Measurements from ENCODE around the gene EML1. TPM values are rescaled to one million over a fixed set of nuclear protein-coding genes. Genes with fewer than 3 reads are reported as not detected.

Gene EML1
- total and polyA plus RNA-seq, 7 experiments from 2014 or later: not detected

- no peaks in the 10 kb centered on the region for H3K27me3 ChIP-seq (ENCODE audit: control insufficient read depth in 2 of 2, insufficient read depth in 2 of 2, low read length in 2 of 2)
- ATAC-seq: no peak
- Mint-ChIP-seq H3K27ac (no peak overlapping the region), H3K4me3 (no peak overlapping the region), H3K27me3 (peaks cover 39 to 55% (median 42%) of the 10 kb centered on the region in 5 donors), H3K36me3 (peaks cover 0 to 2% (median 0%) of the 10 kb centered on the region in 5 donors), H3K9me3 (peaks cover 0 to 15% (median 4%) of the 10 kb centered on the region in 11 donors), H3K4me1 (no peaks in the 10 kb centered on the region)
- intact Hi-C loops (cut with micrococcal nuclease): no loop called here
- no peaks in the 10 kb centered on the region for H3K36me3 ChIP-seq (ENCODE audit: control insufficient read depth in 2 of 3, insufficient read depth in 3 of 3, low read length in 3 of 3)
- no peak overlapping the region for H3K4me3 ChIP-seq (ENCODE audit: low read length)
- no peaks in the 10 kb centered on the region for H3K4me1 ChIP-seq (ENCODE audit: control insufficient read depth in 2 of 2, insufficient read depth in 2 of 2, low read length in 2 of 2)
- CTCF ChIA-PET: interaction anchor here (0.6 kb wide), 1 partner anchor 397 kb away, joined by 3 read pairs; no protein-coding TSS in a partner anchor
- H3K9me3 ChIP-seq (ENCODE audit: control insufficient read depth in 2 of 3, low read length in 3 of 3): no peaks in the 10 kb centered on the region
- no peak for DNase-seq
- no peak overlapping the region for H3K27ac ChIP-seq (ENCODE audit: low read depth, low read length)
- POLR2A ChIA-PET: no interaction called here
These were observed 48.9 kb downstream of the EML1 start for GRCh38 chr14:99842141-99842540.

DNA sequence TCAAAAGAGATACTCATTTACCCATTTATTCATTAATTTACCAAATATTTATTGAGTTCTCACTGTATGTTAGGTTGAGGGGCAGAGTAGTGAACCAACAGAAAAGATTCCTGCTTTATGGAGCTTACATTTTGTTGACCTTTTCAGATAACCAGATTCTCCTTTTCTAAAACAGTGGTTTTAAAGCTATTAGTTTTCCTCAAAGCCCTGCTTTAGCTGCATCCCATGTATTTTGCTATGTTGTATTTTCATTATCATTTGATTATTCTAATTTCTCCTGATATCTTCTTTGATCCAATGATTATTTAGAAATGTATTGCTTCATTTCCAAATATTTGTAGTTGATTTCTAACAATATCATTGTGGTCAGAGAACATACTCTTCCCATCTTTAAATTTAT is 53.6 kb downstream of the EML1 start:
- DNase-seq: no peak
- intact Hi-C loops (cut with micrococcal nuclease): no loop called here
- CTCF ChIA-PET: no interaction called here
- POLR2A ChIA-PET: no interaction called here
- Mint-ChIP-seq H3K36me3 (peaks cover 0 to 4% (median 0%) of the 10 kb centered on the region in 5 donors), H3K4me3 (no peak overlapping the region), H3K9me3 (peaks cover 0 to 30% (median 13%) of the 10 kb centered on the region in 11 donors), H3K27me3 (peaks cover 24 to 50% (median 43%) of the 10 kb centered on the region in 5 donors), H3K4me1 (no peaks in the 10 kb centered on the region), H3K27ac (no peak overlapping the region)
- Histone ChIP-seq H3K4me3 (ENCODE audit: low read length) (no peak overlapping the region), H3K27ac (ENCODE audit: low read depth, low read length) (no peak overlapping the region), H3K36me3 (ENCODE audit: control insufficient read depth in 2 of 3, insufficient read depth in 3 of 3, low read length in 3 of 3) (no peaks in the 10 kb centered on the region), H3K4me1 (ENCODE audit: control insufficient read depth in 2 of 2, insufficient read depth in 2 of 2, low read length in 2 of 2) (no peaks in the 10 kb centered on the region), H3K27me3 (ENCODE audit: control insufficient read depth in 2 of 2, insufficient read depth in 2 of 2, low read length in 2 of 2) (no peaks in the 10 kb centered on the region), H3K9me3 (ENCODE audit: control insufficient read depth in 2 of 3, low read length in 3 of 3) (no peaks in the 10 kb centered on the region)
- ATAC-seq: no peak

GRCh38 chr14:99850709-99851108 is 57.5 kb downstream of the EML1 start:
- Mint-ChIP-seq H3K9me3 (peaks cover 0 to 26% (median 13%) of the 10 kb centered on the region in 11 donors), H3K36me3 (peaks cover 0 to 4% (median 0%) of the 10 kb centered on the region in 5 donors), H3K4me3 (no peak overlapping the region), H3K4me1 (no peaks in the 10 kb centered on the region), H3K27ac (no peak overlapping the region), H3K27me3 (peaks cover 23 to 47% (median 32%) of the 10 kb centered on the region in 5 donors)
- Histone ChIP-seq H3K4me3 (ENCODE audit: low read length) (no peak overlapping the region), H3K36me3 (ENCODE audit: control insufficient read depth in 2 of 3, insufficient read depth in 3 of 3, low read length in 3 of 3) (no peaks in the 10 kb centered on the region), H3K27me3 (ENCODE audit: control insufficient read depth in 2 of 2, insufficient read depth in 2 of 2, low read length in 2 of 2) (no peaks in the 10 kb centered on the region), H3K27ac (ENCODE audit: low read depth, low read length) (no peak overlapping the region), H3K9me3 (ENCODE audit: control insufficient read depth in 2 of 3, low read length in 3 of 3) (no peaks in the 10 kb centered on the region), H3K4me1 (ENCODE audit: control insufficient read depth in 2 of 2, insufficient read depth in 2 of 2, low read length in 2 of 2) (no peaks in the 10 kb centered on the region)
- intact Hi-C loops (cut with micrococcal nuclease): no loop called here
- DNase-seq: no peak
- POLR2A ChIA-PET: no interaction called here
- CTCF ChIA-PET: no interaction called here
- no peak for ATAC-seq

GRCh38 chr14:99852578-99852977 is 59.4 kb downstream of the EML1 start:
- H3K4me3 ChIP-seq (ENCODE audit: low read length): no peak overlapping the region
- Mint-ChIP-seq H3K4me3 (no peak overlapping the region), H3K4me1 (no peaks in the 10 kb centered on the region), H3K36me3 (no peaks in the 10 kb centered on the region), H3K27me3 (peaks cover 23 to 39% (median 29%) of the 10 kb centered on the region in 5 donors), H3K27ac (no peak overlapping the region), H3K9me3 (peaks cover 0 to 11% (median 5%) of the 10 kb centered on the region in 11 donors)
- intact Hi-C loops (cut with micrococcal nuclease): no loop called here
- DNase-seq (no peak), ATAC-seq (no peak)
- no peaks in the 10 kb centered on the region for H3K36me3 ChIP-seq (ENCODE audit: control insufficient read depth in 2 of 3, insufficient read depth in 3 of 3, low read length in 3 of 3)
- H3K27ac ChIP-seq (ENCODE audit: low read depth, low read length): no peak overlapping the region
- POLR2A ChIA-PET: no interaction called here
- H3K27me3 ChIP-seq (ENCODE audit: control insufficient read depth in 2 of 2, insufficient read depth in 2 of 2, low read length in 2 of 2): no peaks in the 10 kb centered on the region
- CTCF ChIA-PET: no interaction called here
- no peaks in the 10 kb centered on the region for H3K4me1 ChIP-seq (ENCODE audit: control insufficient read depth in 2 of 2, insufficient read depth in 2 of 2, low read length in 2 of 2)
- no peaks in the 10 kb centered on the region for H3K9me3 ChIP-seq (ENCODE audit: control insufficient read depth in 2 of 3, low read length in 3 of 3)

DNA sequence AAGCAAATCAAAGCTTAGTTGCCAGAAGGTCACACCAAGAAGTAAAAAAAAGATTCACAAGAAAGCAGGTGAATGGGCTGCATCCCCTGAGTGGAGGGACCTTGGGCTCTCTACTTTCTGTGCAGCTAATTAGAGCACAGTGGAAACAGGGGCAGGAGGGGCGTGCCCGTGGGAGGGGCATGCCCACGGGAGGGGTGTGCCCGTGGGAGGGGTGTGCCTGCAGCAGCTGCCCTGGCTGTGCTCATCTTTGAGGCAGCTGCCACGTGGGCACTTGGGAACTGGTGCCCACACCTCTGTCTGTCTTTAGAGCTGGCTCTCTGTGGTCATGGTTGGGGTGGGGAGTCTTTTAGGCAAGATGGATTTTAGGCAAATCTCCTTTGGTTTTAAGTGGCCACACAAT is 60.0 kb downstream of the EML1 start:
- H3K27me3 Mint-ChIP-seq: peaks cover 23 to 38% (median 28%) of the 10 kb centered on the region in 5 donors
- Histone ChIP-seq H3K36me3 (ENCODE audit: control insufficient read depth in 2 of 3, insufficient read depth in 3 of 3, low read length in 3 of 3) (no peaks in the 10 kb centered on the region), H3K27ac (ENCODE audit: low read depth, low read length) (no peak overlapping the region), H3K4me3 (ENCODE audit: low read length) (no peak overlapping the region), H3K27me3 (ENCODE audit: control insufficient read depth in 2 of 2, insufficient read depth in 2 of 2, low read length in 2 of 2) (no peaks in the 10 kb centered on the region), H3K9me3 (ENCODE audit: control insufficient read depth in 2 of 3, low read length in 3 of 3) (no peaks in the 10 kb centered on the region), H3K4me1 (ENCODE audit: control insufficient read depth in 2 of 2, insufficient read depth in 2 of 2, low read length in 2 of 2) (no peaks in the 10 kb centered on the region)
- ChIA-PET CTCF (no interaction called here), POLR2A (no interaction called here)
- intact Hi-C loops (cut with micrococcal nuclease): no loop called here
- H3K4me1 Mint-ChIP-seq: no peaks in the 10 kb centered on the region
- peaks cover 0 to 5% (median under 1%) of the 10 kb centered on the region in 11 donors for H3K9me3 Mint-ChIP-seq
- H3K4me3 Mint-ChIP-seq: no peak overlapping the region
- no peaks in the 10 kb centered on the region for H3K36me3 Mint-ChIP-seq
- DNase-seq: no peak
- no peak overlapping the region for H3K27ac Mint-ChIP-seq
- ATAC-seq: no peak

DNA sequence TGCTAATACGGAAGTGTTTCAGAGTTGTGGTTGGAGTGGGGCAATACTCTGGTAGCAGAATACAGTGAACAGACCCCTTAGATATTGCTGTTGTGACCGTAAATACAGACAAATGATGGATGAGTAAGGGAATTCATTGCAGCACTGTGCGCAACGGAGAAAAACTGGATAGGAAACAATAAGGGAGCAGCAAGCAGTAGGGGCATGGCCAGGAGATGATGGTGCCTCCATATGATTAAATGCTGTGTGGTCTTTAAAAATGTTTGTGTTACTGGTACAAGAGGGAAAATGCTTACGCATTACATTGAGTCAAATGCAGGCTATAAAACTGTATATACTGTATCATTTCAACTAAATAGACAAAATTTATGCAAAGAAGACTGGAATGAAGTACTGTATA is 61.6 kb downstream of the EML1 start:
- no peaks in the 10 kb centered on the region for H3K9me3 Mint-ChIP-seq
- no peak for ATAC-seq
- Histone ChIP-seq H3K4me3 (ENCODE audit: low read length) (no peak overlapping the region), H3K36me3 (ENCODE audit: control insufficient read depth in 2 of 3, insufficient read depth in 3 of 3, low read length in 3 of 3) (no peaks in the 10 kb centered on the region), H3K27me3 (ENCODE audit: control insufficient read depth in 2 of 2, insufficient read depth in 2 of 2, low read length in 2 of 2) (no peaks in the 10 kb centered on the region), H3K27ac (ENCODE audit: low read depth, low read length) (no peak overlapping the region), H3K9me3 (ENCODE audit: control insufficient read depth in 2 of 3, low read length in 3 of 3) (no peaks in the 10 kb centered on the region), H3K4me1 (ENCODE audit: control insufficient read depth in 2 of 2, insufficient read depth in 2 of 2, low read length in 2 of 2) (no peaks in the 10 kb centered on the region)
- intact Hi-C loops (cut with micrococcal nuclease): no loop called here
- no peak for DNase-seq
- H3K36me3 Mint-ChIP-seq: no peaks in the 10 kb centered on the region
- no peak overlapping the region for H3K4me3 Mint-ChIP-seq
- H3K27me3 Mint-ChIP-seq: peaks cover 17 to 40% (median 25%) of the 10 kb centered on the region in 5 donors
- H3K27ac Mint-ChIP-seq: no peak overlapping the region
- CTCF ChIA-PET: no interaction called here
- no peaks in the 10 kb centered on the region for H3K4me1 Mint-ChIP-seq
- POLR2A ChIA-PET: no interaction called here

DNA sequence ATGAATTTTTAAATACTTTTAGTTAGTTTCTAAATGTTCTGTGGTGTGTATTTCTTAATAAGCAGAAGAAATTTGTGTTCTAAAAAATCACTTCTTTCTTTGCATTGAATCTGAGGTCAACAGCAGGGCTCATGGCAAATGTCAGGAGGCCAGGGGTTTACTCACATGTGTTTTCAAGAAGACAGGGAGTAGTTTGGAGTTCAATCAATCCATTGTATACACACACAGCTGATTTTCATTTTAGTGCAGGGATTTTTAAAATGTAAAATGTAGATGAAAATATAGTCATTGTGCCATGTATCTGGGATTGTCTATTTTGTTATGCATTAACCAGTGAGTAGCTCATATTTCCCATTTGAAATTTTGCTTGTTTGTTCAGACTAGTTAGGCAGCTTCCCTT is 62.1 kb downstream of the EML1 start:
- Mint-ChIP-seq H3K27ac (no peak overlapping the region), H3K4me1 (no peaks in the 10 kb centered on the region), H3K27me3 (peaks cover 14 to 44% (median 25%) of the 10 kb centered on the region in 5 donors), H3K36me3 (no peaks in the 10 kb centered on the region), H3K4me3 (no peak overlapping the region), H3K9me3 (no peaks in the 10 kb centered on the region)
- H3K27me3 ChIP-seq (ENCODE audit: control insufficient read depth in 2 of 2, insufficient read depth in 2 of 2, low read length in 2 of 2): no peaks in the 10 kb centered on the region
- DNase-seq (no peak), ATAC-seq (no peak)
- CTCF ChIA-PET: no interaction called here
- H3K36me3 ChIP-seq (ENCODE audit: control insufficient read depth in 2 of 3, insufficient read depth in 3 of 3, low read length in 3 of 3): no peaks in the 10 kb centered on the region
- no peak overlapping the region for H3K4me3 ChIP-seq (ENCODE audit: low read length)
- no peaks in the 10 kb centered on the region for H3K4me1 ChIP-seq (ENCODE audit: control insufficient read depth in 2 of 2, insufficient read depth in 2 of 2, low read length in 2 of 2)
- H3K27ac ChIP-seq (ENCODE audit: low read depth, low read length): no peak overlapping the region
- POLR2A ChIA-PET: no interaction called here
- no peaks in the 10 kb centered on the region for H3K9me3 ChIP-seq (ENCODE audit: control insufficient read depth in 2 of 3, low read length in 3 of 3)
- intact Hi-C loops (cut with micrococcal nuclease): no loop called here
